ENCODE measurements around the gene IL20RB.

IL20RB gene

DNA sequence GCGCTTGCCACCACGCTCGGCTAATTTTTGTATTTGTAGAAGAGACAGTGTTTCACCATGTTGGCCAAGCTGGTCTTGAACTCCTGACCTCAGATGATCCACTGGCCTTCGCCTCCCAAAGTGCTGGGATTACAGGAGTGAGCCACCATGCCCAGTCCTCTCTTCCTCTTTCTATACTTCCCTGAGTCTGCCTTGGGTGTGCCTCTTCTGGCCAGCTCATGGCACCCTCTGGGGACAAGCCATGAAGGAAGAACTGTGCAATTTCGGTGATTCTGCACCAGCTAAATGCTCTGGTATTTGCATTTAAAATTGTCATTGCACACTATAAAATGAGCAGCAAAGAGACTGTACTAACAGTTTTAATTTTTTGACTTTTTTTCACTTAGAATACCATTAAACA lies 66.6 kb downstream of the IL20RB start:
- TF ChIP-seq, protein P1, sequence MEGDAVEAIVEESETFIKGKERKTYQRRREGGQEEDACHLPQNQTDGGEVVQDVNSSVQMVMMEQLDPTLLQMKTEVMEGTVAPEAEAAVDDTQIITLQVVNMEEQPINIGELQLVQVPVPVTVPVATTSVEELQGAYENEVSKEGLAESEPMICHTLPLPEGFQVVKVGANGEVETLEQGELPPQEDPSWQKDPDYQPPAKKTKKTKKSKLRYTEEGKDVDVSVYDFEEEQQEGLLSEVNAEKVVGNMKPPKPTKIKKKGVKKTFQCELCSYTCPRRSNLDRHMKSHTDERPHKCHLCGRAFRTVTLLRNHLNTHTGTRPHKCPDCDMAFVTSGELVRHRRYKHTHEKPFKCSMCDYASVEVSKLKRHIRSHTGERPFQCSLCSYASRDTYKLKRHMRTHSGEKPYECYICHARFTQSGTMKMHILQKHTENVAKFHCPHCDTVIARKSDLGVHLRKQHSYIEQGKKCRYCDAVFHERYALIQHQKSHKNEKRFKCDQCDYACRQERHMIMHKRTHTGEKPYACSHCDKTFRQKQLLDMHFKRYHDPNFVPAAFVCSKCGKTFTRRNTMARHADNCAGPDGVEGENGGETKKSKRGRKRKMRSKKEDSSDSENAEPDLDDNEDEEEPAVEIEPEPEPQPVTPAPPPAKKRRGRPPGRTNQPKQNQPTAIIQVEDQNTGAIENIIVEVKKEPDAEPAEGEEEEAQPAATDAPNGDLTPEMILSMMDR (IDR thresholded peaks at IDR 0.05; ENCODE audit: low read depth, low read length, missing control alignments) = no peak
- H3K4me3 ChIP-seq (ENCODE audit: low read depth, low read length) = no peak overlapping the region
- no peak for DNase-seq (ENCODE audit: low read depth)

- no peak for DNase-seq (ENCODE audit: low read depth)
Observed at GRCh38 chr3:137026701-137027100, 68.9 kb downstream of the IL20RB start.

GRCh38 chr3:137032465-137033120 lies 74.8 kb downstream of the IL20RB start:
- DNase-seq (ENCODE audit: low read depth) = peak; percentile 25
- no peak overlapping the region for H3K4me3 ChIP-seq (ENCODE audit: low read depth, low read length)
- TF ChIP-seq, protein P1 (IDR thresholded peaks at IDR 0.05; ENCODE audit: low read depth, low read length, missing control alignments) = peak; percentile 100

More at GRCh38 chr3:137026701-137027100, 68.9 kb downstream of the IL20RB start:
- H3K4me3 ChIP-seq (ENCODE audit: low read depth, low read length) = no peak overlapping the region
- TF ChIP-seq, protein P1 (IDR thresholded peaks at IDR 0.05; ENCODE audit: low read depth, low read length, missing control alignments) = no peak

GRCh38 chr3:137035631-137036030 lies 77.8 kb downstream of the IL20RB start:
- TF ChIP-seq, protein P1 (IDR thresholded peaks at IDR 0.05; ENCODE audit: low read depth, low read length, missing control alignments) = peak; percentile 55
- H3K4me3 ChIP-seq (ENCODE audit: low read depth, low read length) = no peak overlapping the region
- DNase-seq (ENCODE audit: low read depth) = no peak

- TF ChIP-seq, protein P1 (IDR thresholded peaks at IDR 0.05; ENCODE audit: low read depth, low read length, missing control alignments) = no peak
- H3K4me3 ChIP-seq (ENCODE audit: low read depth, low read length) = no peak overlapping the region
- DNase-seq (ENCODE audit: low read depth) = no peak
Observed at GRCh38 chr3:137039570-137039969, 81.8 kb downstream of the IL20RB start.

DNA sequence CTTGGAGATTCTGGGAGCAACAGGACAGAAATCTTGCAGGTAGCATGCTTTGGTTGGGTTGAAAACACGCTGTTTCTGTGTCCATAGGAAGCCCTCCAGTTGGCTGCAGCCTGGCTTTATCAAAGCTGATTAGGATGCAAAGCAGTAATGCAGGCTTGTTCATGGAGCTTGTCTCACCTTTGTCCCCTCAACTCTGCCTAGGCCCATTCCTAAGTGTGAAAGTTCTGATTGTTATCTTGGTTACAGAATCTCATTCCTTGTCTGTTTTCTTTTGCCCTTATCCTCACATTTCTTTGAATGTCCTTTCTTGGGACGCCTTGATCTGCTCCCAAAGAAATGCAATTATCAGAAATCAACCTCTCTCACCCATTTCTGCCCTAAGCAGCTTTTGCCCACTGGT lies 83.5 kb downstream of the IL20RB start:
- TF ChIP-seq, protein P1 (IDR thresholded peaks at IDR 0.05; ENCODE audit: low read depth, low read length, missing control alignments) = no peak
- DNase-seq (ENCODE audit: low read depth) = no peak

GRCh38 chr3:137041686-137042085 lies 83.9 kb downstream of the IL20RB start:
- DNase-seq (ENCODE audit: low read depth) = no peak
- no peak overlapping the region for H3K4me3 ChIP-seq (ENCODE audit: low read depth, low read length)
- TF ChIP-seq, protein P1 (IDR thresholded peaks at IDR 0.05; ENCODE audit: low read depth, low read length, missing control alignments) = no peak

More for the DNA sequence above, 83.5 kb downstream of the IL20RB start:
- no peak overlapping the region for H3K4me3 ChIP-seq (ENCODE audit: low read depth, low read length)

Measured in GM12864 (cell line).